SK-N-SH treated with all-trans-retinoic acid at 6 μM for 48 hours (cell line): ENCODE results near the gene LMAN2.

Experiments used
- ARNTL ChIP-seq: fragments of 450-650 bp; formaldehyde crosslinking; IDR thresholded peaks from 2 replicates; pipeline ENCODE4 v1.5.0; 2020; ENCODE audit warnings: low read depth, mild to moderate bottlenecking, moderate library complexity, borderline replicate concordance
- CREB5 ChIP-seq: fragments of 250-450 bp; sonication (Bioruptor Pico); IDR thresholded peaks from 2 replicates; pipeline ENCODE4 v1.5.1; 2020; ENCODE audit warnings: low read depth, mild to moderate bottlenecking, moderate library complexity
- ISL1 ChIP-seq: fragments of 250-450 bp; sonication (Bioruptor Pico); IDR thresholded peaks from 2 replicates; pipeline ENCODE4 v2.1.2; 2022; ENCODE audit warnings: mild to moderate bottlenecking, moderate library complexity
- TSHZ2 ChIP-seq: fragments of 250-450 bp; sonication (Bioruptor Pico); IDR thresholded peaks from 2 replicates; pipeline ENCODE4 v1.5.0; 2020; ENCODE audit warnings: mild to moderate bottlenecking, moderate library complexity
- ZNF8 ChIP-seq: fragments of 450-650 bp; formaldehyde crosslinking; IDR thresholded peaks from 2 replicates; pipeline ENCODE4 v1.5.0; 2020; ENCODE audit warnings: mild to moderate bottlenecking, moderate library complexity

- no peak for TF ChIP-seq ISL1 (CRISPR knock-in tag)
- no peak for TF ChIP-seq ZNF8 (CRISPR knock-in tag)
- TF ChIP-seq TSHZ2 (CRISPR knock-in tag) = no peak
- no peak for TF ChIP-seq ARNTL (CRISPR knock-in tag)
- no peak for TF ChIP-seq CREB5 (CRISPR knock-in tag)
Observed at GRCh38 chr5:177344891-177345290, 6.6 kb downstream of the LMAN2 start.
